Measurements from ENCODE around the gene KCTD12.

The KCTD12 gene

GRCh38 chr13:76851961-76852360 is 34.2 kb downstream of the KCTD12 start:
- no peak for ATAC-seq (ENCODE audit: insufficient read depth, low read depth)
- Histone ChIP-seq H3K79me2 (ENCODE audit: insufficient read depth, low read length) (no peaks in the 10 kb centered on the region), H3K9me3 (ENCODE audit: insufficient read depth, low read length, severe bottlenecking) (no peaks in the 10 kb centered on the region), H2AFZ (ENCODE audit: low read depth, low read length) (no peak overlapping the region), H3K27me3 (ENCODE audit: insufficient read depth, low read length, poor library complexity) (no peaks in the 10 kb centered on the region), H3K4me1 (ENCODE audit: insufficient read depth, low read length) (no peaks in the 10 kb centered on the region), H3K27ac (ENCODE audit: low read length) (no peak overlapping the region), H4K20me1 (ENCODE audit: insufficient read depth, low read length) (no peaks in the 10 kb centered on the region), H3K4me2 (ENCODE audit: insufficient read depth, low read length) (no peak overlapping the region), H3K36me3 (ENCODE audit: insufficient read depth, low read length) (no peaks in the 10 kb centered on the region), H3K9ac (ENCODE audit: low read depth, low read length) (no peak overlapping the region), H3K4me3 (ENCODE audit: low read depth in 1 of 2, low read length in 2 of 2) (no peak overlapping the region)
- no peak for DNase-seq
- no peak for TF ChIP-seq EZH2 (IDR thresholded peaks at IDR 0.05; ENCODE audit: borderline replicate concordance, low read depth, low read length, severe bottlenecking)
- no peak for TF ChIP-seq CTCF (IDR thresholded peaks at IDR 0.05; ENCODE audit: borderline replicate concordance, extremely low read depth, low read length, poor library complexity, severe bottlenecking)

- no peak overlapping the region for H2AFZ ChIP-seq (ENCODE audit: low read depth, low read length)
- H3K4me3 ChIP-seq (ENCODE audit: low read depth in 1 of 2, low read length in 2 of 2): no peak overlapping the region
- no peak overlapping the region for H3K27ac ChIP-seq (ENCODE audit: low read length)
- H3K79me2 ChIP-seq (ENCODE audit: insufficient read depth, low read length): no peaks in the 10 kb centered on the region
- DNase-seq (no peak), ATAC-seq (ENCODE audit: insufficient read depth, low read depth) (no peak)
- H3K4me1 ChIP-seq (ENCODE audit: insufficient read depth, low read length): no peaks in the 10 kb centered on the region
- no peaks in the 10 kb centered on the region for H3K36me3 ChIP-seq (ENCODE audit: insufficient read depth, low read length)
- H3K9me3 ChIP-seq (ENCODE audit: insufficient read depth, low read length, severe bottlenecking): no peaks in the 10 kb centered on the region
- H3K4me2 ChIP-seq (ENCODE audit: insufficient read depth, low read length): no peak overlapping the region
- H3K27me3 ChIP-seq (ENCODE audit: insufficient read depth, low read length, poor library complexity): no peaks in the 10 kb centered on the region
- no peaks in the 10 kb centered on the region for H4K20me1 ChIP-seq (ENCODE audit: insufficient read depth, low read length)
- no peak overlapping the region for H3K9ac ChIP-seq (ENCODE audit: low read depth, low read length)
- TF ChIP-seq CTCF (IDR thresholded peaks at IDR 0.05; ENCODE audit: borderline replicate concordance, extremely low read depth, low read length, poor library complexity, severe bottlenecking) (no peak), EZH2 (IDR thresholded peaks at IDR 0.05; ENCODE audit: borderline replicate concordance, low read depth, low read length, severe bottlenecking) (no peak)
Observed at GRCh38 chr13:76849493-76849892, 36.7 kb downstream of the KCTD12 start.

GRCh38 chr13:76848596-76848995 is 37.6 kb downstream of the KCTD12 start:
- no peak overlapping the region for H2AFZ ChIP-seq (ENCODE audit: low read depth, low read length)
- no peak overlapping the region for H3K4me3 ChIP-seq (ENCODE audit: low read depth in 1 of 2, low read length in 2 of 2)
- DNase-seq (no peak), ATAC-seq (ENCODE audit: insufficient read depth, low read depth) (no peak)
- TF ChIP-seq EZH2 (IDR thresholded peaks at IDR 0.05; ENCODE audit: borderline replicate concordance, low read depth, low read length, severe bottlenecking) (no peak), CTCF (IDR thresholded peaks at IDR 0.05; ENCODE audit: borderline replicate concordance, extremely low read depth, low read length, poor library complexity, severe bottlenecking) (no peak)
- H3K36me3 ChIP-seq (ENCODE audit: insufficient read depth, low read length): no peaks in the 10 kb centered on the region
- no peaks in the 10 kb centered on the region for H3K27me3 ChIP-seq (ENCODE audit: insufficient read depth, low read length, poor library complexity)
- H4K20me1 ChIP-seq (ENCODE audit: insufficient read depth, low read length): no peaks in the 10 kb centered on the region
- no peaks in the 10 kb centered on the region for H3K9me3 ChIP-seq (ENCODE audit: insufficient read depth, low read length, severe bottlenecking)
- no peak overlapping the region for H3K4me2 ChIP-seq (ENCODE audit: insufficient read depth, low read length)
- H3K9ac ChIP-seq (ENCODE audit: low read depth, low read length): no peak overlapping the region
- H3K79me2 ChIP-seq (ENCODE audit: insufficient read depth, low read length): no peaks in the 10 kb centered on the region
- no peak overlapping the region for H3K27ac ChIP-seq (ENCODE audit: low read length)
- no peaks in the 10 kb centered on the region for H3K4me1 ChIP-seq (ENCODE audit: insufficient read depth, low read length)

- DNase-seq (no peak), ATAC-seq (ENCODE audit: insufficient read depth, low read depth) (no peak)
- no peak for TF ChIP-seq CTCF (IDR thresholded peaks at IDR 0.05; ENCODE audit: borderline replicate concordance, extremely low read depth, low read length, poor library complexity, severe bottlenecking)
- no peak for TF ChIP-seq EZH2 (IDR thresholded peaks at IDR 0.05; ENCODE audit: borderline replicate concordance, low read depth, low read length, severe bottlenecking)
- Histone ChIP-seq H3K9ac (ENCODE audit: low read depth, low read length) (no peak overlapping the region), H3K79me2 (ENCODE audit: insufficient read depth, low read length) (no peaks in the 10 kb centered on the region), H3K27ac (ENCODE audit: low read length) (no peak overlapping the region), H2AFZ (ENCODE audit: low read depth, low read length) (no peak overlapping the region), H4K20me1 (ENCODE audit: insufficient read depth, low read length) (no peaks in the 10 kb centered on the region), H3K4me1 (ENCODE audit: insufficient read depth, low read length) (no peaks in the 10 kb centered on the region), H3K9me3 (ENCODE audit: insufficient read depth, low read length, severe bottlenecking) (no peaks in the 10 kb centered on the region), H3K4me2 (ENCODE audit: insufficient read depth, low read length) (no peak overlapping the region), H3K4me3 (ENCODE audit: low read depth in 1 of 2, low read length in 2 of 2) (no peak overlapping the region), H3K27me3 (ENCODE audit: insufficient read depth, low read length, poor library complexity) (no peaks in the 10 kb centered on the region), H3K36me3 (ENCODE audit: insufficient read depth, low read length) (no peaks in the 10 kb centered on the region)
Observed at GRCh38 chr13:76846363-76846762, 39.8 kb downstream of the KCTD12 start.
